GM18526 (cell line): ENCODE results near the gene FHDC1.

Source experiments
- POLR2A ChIP-seq: IDR thresholded peaks from 3 replicates; pipeline ENCODE4 v1.6.1; 2011; ENCODE audit not compliant: insufficient read length; ENCODE audit errors: extremely low read depth

FHDC1 gene

DNA sequence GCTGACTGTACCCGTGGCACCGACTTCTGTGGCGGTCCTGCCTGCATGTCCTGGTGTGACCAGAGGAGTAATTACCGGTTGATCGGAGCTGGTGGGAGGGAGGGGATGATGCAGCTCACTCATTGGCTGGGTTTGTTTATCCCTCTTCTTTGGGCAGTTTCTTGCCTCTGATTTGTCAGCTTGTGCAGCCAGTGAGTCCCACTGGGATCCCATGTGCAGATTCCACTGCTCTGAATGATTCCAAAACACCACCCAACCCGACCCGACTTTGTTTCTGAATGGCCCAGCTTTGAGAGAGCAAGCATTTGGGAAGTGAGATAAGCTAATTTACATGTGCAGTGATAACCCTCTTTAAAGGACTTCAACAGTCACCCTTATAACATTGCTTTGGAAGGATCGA is 13.8 kb downstream of the FHDC1 start:
- no peak for TF ChIP-seq POLR2A

DNA sequence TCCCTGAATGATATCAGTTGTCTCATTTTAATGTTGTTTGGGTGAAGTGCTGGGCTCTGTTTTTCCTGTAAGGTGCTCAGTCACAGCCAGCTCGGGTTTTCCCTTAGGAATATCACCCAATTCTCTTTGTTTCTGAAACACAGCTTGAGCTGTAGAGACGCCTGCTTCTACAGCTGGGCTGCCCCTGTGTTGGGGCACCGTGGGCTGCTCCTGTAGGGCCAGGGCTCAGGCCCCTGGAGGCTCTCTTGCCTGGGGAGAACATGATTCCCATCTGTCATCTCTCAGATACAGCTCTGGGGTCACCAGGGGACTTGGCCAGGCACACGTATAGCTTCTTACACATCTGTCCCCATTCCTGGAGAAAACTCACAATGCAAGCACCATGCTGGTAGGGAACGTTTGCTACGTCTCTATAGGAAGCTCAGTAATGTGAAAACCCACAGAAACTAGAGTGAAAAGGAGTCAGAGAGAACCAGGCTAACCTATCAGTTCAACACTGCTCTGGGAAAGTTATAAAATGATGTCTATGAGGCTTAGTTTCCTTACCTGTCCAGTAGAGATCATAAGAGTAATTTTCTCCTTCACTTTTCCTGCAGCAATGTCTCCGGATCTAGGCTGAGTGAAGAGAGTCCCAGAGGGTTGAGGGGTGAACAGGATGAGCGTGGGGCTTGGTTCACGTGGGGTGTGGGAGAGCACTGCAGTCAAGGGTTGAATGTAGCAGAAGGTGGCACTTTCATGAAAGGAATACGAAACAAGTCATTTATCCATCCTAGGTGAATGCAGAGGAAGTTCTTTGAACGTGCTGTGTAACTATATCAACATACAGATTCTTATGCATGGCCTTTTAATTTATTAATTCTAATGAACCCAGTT is 14.5 kb downstream of the FHDC1 start:
- no peak for TF ChIP-seq POLR2A

GRCh38 chr4:152951348-152951747 is 15.2 kb downstream of the FHDC1 start:
- no peak for TF ChIP-seq POLR2A

GRCh38 chr4:152953514-152953913 is 17.4 kb downstream of the FHDC1 start:
- TF ChIP-seq POLR2A, result no peak

DNA sequence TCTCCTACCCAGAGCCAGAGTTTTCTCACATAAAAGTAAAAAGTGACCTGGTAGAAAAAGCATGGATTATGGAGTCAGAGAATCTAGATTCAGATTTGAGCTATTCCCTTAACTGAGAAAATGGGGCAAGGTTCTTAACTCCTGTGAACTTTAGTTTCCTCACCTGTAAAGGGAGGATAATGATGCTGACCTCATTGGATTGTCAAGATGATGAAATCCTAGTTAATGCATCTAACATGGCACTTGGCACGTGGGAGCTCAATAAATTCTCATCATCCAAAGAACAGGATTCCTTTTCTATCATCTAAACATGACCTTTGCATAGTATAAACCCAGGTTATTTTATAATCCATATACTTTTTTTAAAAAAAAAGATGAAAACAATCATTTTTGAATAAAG is 18.6 kb downstream of the FHDC1 start:
- no peak for TF ChIP-seq POLR2A

- TF ChIP-seq POLR2A, result no peak
These were observed 20.0 kb downstream of the FHDC1 start for GRCh38 chr4:152956147-152956546.

GRCh38 chr4:152956650-152957436 is 20.7 kb downstream of the FHDC1 start:
- no peak for TF ChIP-seq POLR2A

DNA sequence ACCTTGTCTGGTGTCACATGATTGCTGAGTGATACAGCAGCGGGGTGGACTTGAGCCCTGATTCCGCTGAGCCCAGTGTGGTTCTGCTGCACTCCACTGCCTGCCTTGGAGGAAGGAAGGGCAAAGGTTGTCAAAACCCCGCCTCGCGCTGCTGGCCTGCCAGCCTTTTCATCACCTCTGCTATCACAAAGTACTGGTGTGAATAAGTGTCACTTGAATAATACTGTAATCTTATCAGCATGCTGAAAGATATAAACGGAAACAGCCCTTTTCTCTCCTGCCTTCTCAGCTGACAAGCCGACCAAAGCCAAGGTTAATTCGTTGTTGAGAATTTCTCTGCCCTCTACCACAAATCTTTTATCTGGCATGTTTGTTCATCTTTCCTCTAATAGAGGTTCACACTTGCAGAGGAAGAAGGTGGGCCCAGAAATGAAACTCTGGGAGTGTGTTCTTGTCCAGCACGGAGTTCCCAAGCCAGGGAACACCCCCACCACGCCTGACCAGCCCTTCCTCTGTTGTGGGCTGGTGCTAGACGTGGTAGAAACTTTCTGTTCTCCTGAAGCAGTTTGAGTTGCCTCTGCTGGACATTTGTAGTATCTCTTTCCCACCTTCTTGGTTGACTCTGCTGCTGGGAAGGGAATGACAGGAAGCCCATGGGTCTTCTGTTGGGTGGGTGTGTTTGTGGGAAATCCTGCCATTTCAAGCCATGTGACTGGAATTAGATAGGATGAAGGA is 21.5 kb downstream of the FHDC1 start:
- TF ChIP-seq POLR2A, result no peak

DNA sequence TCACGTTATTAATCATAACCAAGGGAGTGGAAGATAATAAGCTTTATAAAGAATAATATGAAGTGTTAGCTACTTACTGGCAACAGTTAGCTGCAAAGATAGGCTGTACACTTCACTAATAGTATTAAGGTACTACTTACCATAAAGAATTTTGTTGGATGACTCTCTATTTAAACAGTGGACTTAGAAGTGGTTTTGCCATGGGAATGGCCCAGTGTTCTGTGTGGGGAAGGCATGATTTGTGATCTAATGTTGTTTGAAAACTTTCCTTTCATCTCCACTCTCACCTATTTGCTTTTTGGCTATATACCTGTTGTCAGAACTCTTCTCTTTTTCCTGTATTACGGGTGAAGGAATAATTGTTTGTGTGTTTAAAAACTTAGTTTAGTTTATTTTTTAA is 23.0 kb downstream of the FHDC1 start:
- no peak for TF ChIP-seq POLR2A

GRCh38 chr4:152960082-152960481 is 24.0 kb downstream of the FHDC1 start:
- TF ChIP-seq POLR2A, result no peak

GRCh38 chr4:152961014-152961772 is 25.1 kb downstream of the FHDC1 start:
- no peak for TF ChIP-seq POLR2A

DNA sequence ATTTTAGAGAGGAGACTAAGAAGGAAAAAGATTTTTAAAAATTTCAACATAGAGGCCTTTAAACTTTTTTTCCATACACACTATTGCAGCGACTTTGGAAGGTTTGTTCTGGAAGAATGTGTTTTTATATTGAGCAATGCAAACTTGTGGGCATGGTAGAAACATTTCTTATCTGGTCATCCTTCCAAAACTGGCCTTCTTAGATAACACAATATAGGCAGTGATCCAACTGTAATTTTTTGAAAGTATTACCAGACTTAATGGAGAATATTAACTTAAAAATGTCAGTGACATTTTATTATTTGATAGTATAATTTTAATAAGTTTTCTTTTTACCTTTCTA is 25.6 kb downstream of the FHDC1 start:
- TF ChIP-seq POLR2A, result no peak

GRCh38 chr4:152962150-152962549 is 26.0 kb downstream of the FHDC1 start:
- no peak for TF ChIP-seq POLR2A

- no peak for TF ChIP-seq POLR2A
These were observed 28.2 kb downstream of the FHDC1 start for GRCh38 chr4:152964335-152964734.

DNA sequence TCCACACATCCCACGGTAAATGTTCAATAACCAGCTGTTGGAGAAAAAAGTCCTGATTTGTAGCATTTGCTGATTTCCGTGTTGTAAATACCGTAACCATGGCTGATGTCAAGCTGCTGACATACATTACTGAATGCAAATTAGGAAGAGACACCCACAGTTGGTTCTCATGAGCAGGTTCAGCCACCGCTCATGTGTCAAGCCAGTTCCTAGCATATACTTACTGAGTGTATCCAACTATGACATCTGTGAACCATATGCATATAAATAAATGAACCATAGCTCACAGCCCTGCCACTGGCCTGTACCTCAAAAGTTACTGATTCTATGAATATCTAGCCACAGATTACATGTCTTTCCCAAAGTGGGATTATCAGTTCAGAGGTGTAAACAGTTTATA is 29.5 kb downstream of the FHDC1 start:
- no peak for TF ChIP-seq POLR2A
